ENCODE measurements around the gene UIMC1. TPM values are rescaled to one million over a fixed set of nuclear protein-coding genes. Genes with fewer than 3 reads are reported as not detected.
"Not testable (repeated sequence)": the region's sequence is repeated elsewhere in the genome, so short reads cannot be mapped to it uniquely, and the experiment has no call there.

The UIMC1 gene
- total RNA-seq, 2 donors from 2014 or later: 46.6 to 50.8 TPM

GRCh38 chr5:177004961-177005360, 1.6 kb downstream of the UIMC1 start:
- DNase-seq: no peak
- peaks cover 8% of the 10 kb centered on the region for H3K36me3 ChIP-seq (ENCODE audit: control insufficient read depth, insufficient read depth, low read length)
- WGBS, 2 experiments (ENCODE audit: insufficient coverage in 1 of 2, insufficient read length in 1 of 2): 87 to 90% methylated on average over 8 to 9 of the region's 10 CpGs
- peak overlapping the region; percentile 86 for H3K4me3 Mint-ChIP-seq
- H3K27ac Mint-ChIP-seq: no peak overlapping the region
- H3K4me3 ChIP-seq (ENCODE audit: low read length): peak overlapping the region; percentile 88
- peak overlapping the region; percentile 91 for H3K9ac ChIP-seq (ENCODE audit: extremely low read depth, low read length, poor library complexity, severe bottlenecking)
- no peaks in the 10 kb centered on the region for H3K4me1 ChIP-seq (ENCODE audit: control insufficient read depth, insufficient read depth, low read length)
- TF ChIP-seq CTCF (conservative IDR thresholded peaks at IDR 0.05): no peak
- no peak overlapping the region for H3K27ac ChIP-seq (ENCODE audit: low read depth, low read length)
- H3K9me3 Mint-ChIP-seq: no peaks in the 10 kb centered on the region
- H3K9me3 ChIP-seq (ENCODE audit: control insufficient read depth, low read length): no peaks in the 10 kb centered on the region
- H3K4me1 Mint-ChIP-seq: peaks cover 11% of the 10 kb centered on the region
- H3K27me3 Mint-ChIP-seq (ENCODE audit: insufficient read depth): peaks cover 3% of the 10 kb centered on the region
- no peaks in the 10 kb centered on the region for H3K27me3 ChIP-seq (ENCODE audit: control insufficient read depth, insufficient read depth, low read length, poor library complexity, severe bottlenecking)
- H3K36me3 Mint-ChIP-seq (ENCODE audit: low read depth): peaks cover 12% of the 10 kb centered on the region

- H3K36me3 ChIP-seq (ENCODE audit: control insufficient read depth, insufficient read depth, low read length): peaks cover 11% of the 10 kb centered on the region
- Mint-ChIP-seq H3K36me3 (ENCODE audit: low read depth) (peaks cover 17% of the 10 kb centered on the region), H3K9me3 (no peaks in the 10 kb centered on the region), H3K4me1 (peaks cover 11% of the 10 kb centered on the region), H3K27me3 (ENCODE audit: insufficient read depth) (peaks cover 3% of the 10 kb centered on the region), H3K4me3 (no peak overlapping the region), H3K27ac (no peak overlapping the region)
- H3K4me1 ChIP-seq (ENCODE audit: control insufficient read depth, insufficient read depth, low read length): no peaks in the 10 kb centered on the region
- H3K4me3 ChIP-seq (ENCODE audit: low read length): peak overlapping the region; percentile 88
- DNase-seq: no peak
- WGBS, 2 experiments (ENCODE audit: insufficient coverage in 1 of 2, insufficient read length in 1 of 2): 78 to 94% methylated on average over 5 of the region's 5 CpGs
- H3K27me3 ChIP-seq (ENCODE audit: control insufficient read depth, insufficient read depth, low read length, poor library complexity, severe bottlenecking): no peaks in the 10 kb centered on the region
- no peak overlapping the region for H3K27ac ChIP-seq (ENCODE audit: low read depth, low read length)
- peaks cover 5% of the 10 kb centered on the region for H3K9me3 ChIP-seq (ENCODE audit: control insufficient read depth, low read length)
- TF ChIP-seq CTCF (conservative IDR thresholded peaks at IDR 0.05): no peak
- no peak overlapping the region for H3K9ac ChIP-seq (ENCODE audit: extremely low read depth, low read length, poor library complexity, severe bottlenecking)
Observed at GRCh38 chr5:177003649-177004048, 2.9 kb downstream of the UIMC1 start.

GRCh38 chr5:176999526-176999925, 7.1 kb downstream of the UIMC1 start:
- not testable (repeated sequence) for H3K4me1 Mint-ChIP-seq; H3K27me3 ChIP-seq (ENCODE audit: control insufficient read depth, insufficient read depth, low read length, poor library complexity, severe bottlenecking); H3K4me3 ChIP-seq (ENCODE audit: low read length); H3K27me3 Mint-ChIP-seq (ENCODE audit: insufficient read depth); H3K27ac ChIP-seq (ENCODE audit: low read depth, low read length); H3K27ac Mint-ChIP-seq; H3K4me3 Mint-ChIP-seq; DNase-seq; H3K4me1 ChIP-seq (ENCODE audit: control insufficient read depth, insufficient read depth, low read length); H3K9ac ChIP-seq (ENCODE audit: extremely low read depth, low read length, poor library complexity, severe bottlenecking)
- peaks cover 16% of the 10 kb centered on the region for H3K9me3 ChIP-seq (ENCODE audit: control insufficient read depth, low read length)
- H3K36me3 ChIP-seq (ENCODE audit: control insufficient read depth, insufficient read depth, low read length): peaks cover 11% of the 10 kb centered on the region
- H3K9me3 Mint-ChIP-seq: peaks cover 14% of the 10 kb centered on the region
- H3K36me3 Mint-ChIP-seq (ENCODE audit: low read depth): peaks cover 38% of the 10 kb centered on the region

- no peak for DNase-seq
- peaks cover 45% of the 10 kb centered on the region for H3K36me3 Mint-ChIP-seq (ENCODE audit: low read depth)
- Histone ChIP-seq H3K27ac (ENCODE audit: low read depth, low read length) (no peak overlapping the region), H3K27me3 (ENCODE audit: control insufficient read depth, insufficient read depth, low read length, poor library complexity, severe bottlenecking) (no peaks in the 10 kb centered on the region), H3K36me3 (ENCODE audit: control insufficient read depth, insufficient read depth, low read length) (peaks cover 17% of the 10 kb centered on the region), H3K4me3 (ENCODE audit: low read length) (no peak overlapping the region), H3K9ac (ENCODE audit: extremely low read depth, low read length, poor library complexity, severe bottlenecking) (no peak overlapping the region), H3K9me3 (ENCODE audit: control insufficient read depth, low read length) (peaks cover 23% of the 10 kb centered on the region), H3K4me1 (ENCODE audit: control insufficient read depth, insufficient read depth, low read length) (no peaks in the 10 kb centered on the region)
- H3K4me3 Mint-ChIP-seq: no peak overlapping the region
- no peaks in the 10 kb centered on the region for H3K4me1 Mint-ChIP-seq
- H3K27ac Mint-ChIP-seq: no peak overlapping the region
- H3K27me3 Mint-ChIP-seq (ENCODE audit: insufficient read depth): no peaks in the 10 kb centered on the region
- H3K9me3 Mint-ChIP-seq: peaks cover 20% of the 10 kb centered on the region
- TF ChIP-seq CTCF (conservative IDR thresholded peaks at IDR 0.05): no peak
- WGBS, 2 experiments (ENCODE audit: insufficient coverage in 1 of 2, insufficient read length in 1 of 2): 97 to 100% methylated on average over 3 to 4 of the region's 5 CpGs
Observed at GRCh38 chr5:176998828-176999227, 7.8 kb downstream of the UIMC1 start.
